ENCODE results near the gene DGCR6L.
"Not testable (repeated sequence)": the region's sequence is repeated elsewhere in the genome, so short reads cannot be mapped to it uniquely, and the experiment has no call there.

The DGCR6L gene

DNA sequence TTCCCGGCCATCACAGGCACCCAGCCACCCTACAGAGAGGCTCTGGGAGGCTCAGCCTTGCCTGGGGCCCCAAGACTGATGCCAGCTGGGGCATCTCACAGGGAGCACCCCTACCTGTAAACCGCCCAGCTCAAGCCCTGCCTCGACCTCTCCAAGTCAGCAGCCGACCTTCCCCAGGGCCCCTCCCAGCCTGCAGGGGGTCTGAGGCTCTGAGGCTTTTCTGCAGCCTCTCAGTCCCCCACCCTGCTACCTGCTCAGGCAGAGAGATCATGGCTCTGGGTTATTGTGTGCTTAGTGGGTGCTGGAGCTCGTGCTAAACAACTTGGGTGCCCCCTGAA is 28.6 kb downstream of the DGCR6L start:
- in situ Hi-C loops (cut with MboI; ENCODE audit: low sequenced_read_pairs, unreplicated experiment): loop anchor here (10.0 kb wide), 1 partner anchor 136 kb away; the partner anchor contains the start of gene CCDC188
- TF ChIP-seq, protein P1, sequence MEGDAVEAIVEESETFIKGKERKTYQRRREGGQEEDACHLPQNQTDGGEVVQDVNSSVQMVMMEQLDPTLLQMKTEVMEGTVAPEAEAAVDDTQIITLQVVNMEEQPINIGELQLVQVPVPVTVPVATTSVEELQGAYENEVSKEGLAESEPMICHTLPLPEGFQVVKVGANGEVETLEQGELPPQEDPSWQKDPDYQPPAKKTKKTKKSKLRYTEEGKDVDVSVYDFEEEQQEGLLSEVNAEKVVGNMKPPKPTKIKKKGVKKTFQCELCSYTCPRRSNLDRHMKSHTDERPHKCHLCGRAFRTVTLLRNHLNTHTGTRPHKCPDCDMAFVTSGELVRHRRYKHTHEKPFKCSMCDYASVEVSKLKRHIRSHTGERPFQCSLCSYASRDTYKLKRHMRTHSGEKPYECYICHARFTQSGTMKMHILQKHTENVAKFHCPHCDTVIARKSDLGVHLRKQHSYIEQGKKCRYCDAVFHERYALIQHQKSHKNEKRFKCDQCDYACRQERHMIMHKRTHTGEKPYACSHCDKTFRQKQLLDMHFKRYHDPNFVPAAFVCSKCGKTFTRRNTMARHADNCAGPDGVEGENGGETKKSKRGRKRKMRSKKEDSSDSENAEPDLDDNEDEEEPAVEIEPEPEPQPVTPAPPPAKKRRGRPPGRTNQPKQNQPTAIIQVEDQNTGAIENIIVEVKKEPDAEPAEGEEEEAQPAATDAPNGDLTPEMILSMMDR (IDR thresholded peaks at IDR 0.05; ENCODE audit: borderline replicate concordance, control extremely low read depth, extremely low read depth, insufficient read depth, missing control alignments): no peak
- no peak for DNase-seq (ENCODE audit: low spot score)

DNA sequence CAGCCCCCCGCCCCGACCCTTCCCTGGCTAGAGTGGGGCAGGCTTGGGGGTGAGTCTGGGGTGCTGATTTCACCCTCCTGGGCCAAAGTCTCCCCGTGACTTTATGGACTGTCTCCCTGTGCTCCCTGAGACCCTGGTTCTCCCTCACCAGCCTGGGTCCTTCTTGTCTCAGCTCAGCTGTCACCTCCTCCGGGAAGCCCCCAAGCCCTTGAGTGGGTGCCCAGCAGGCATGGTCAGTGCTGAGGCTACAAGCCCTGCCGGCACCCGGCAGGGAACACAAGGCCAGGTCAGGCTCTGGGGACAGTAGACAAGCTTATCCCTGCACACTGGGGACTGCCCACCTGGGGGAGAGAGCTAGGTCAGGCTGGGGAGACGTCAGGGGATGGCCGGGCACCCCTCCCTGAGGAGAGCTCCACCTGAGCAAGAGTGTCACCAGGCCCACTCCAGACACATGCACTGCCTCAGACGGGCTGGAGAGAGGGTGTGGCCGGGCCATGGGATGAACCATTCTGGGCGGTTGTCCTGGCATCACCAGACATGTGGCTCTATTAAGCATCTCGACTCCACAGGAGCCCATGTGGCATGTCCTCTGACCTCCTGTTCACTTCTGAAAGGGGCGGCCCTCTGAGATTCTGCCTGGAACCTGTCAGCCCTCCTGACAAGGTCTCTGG is 29.1 kb downstream of the DGCR6L start:
- in situ Hi-C loops (cut with MboI; ENCODE audit: low sequenced_read_pairs, unreplicated experiment): loop anchor here (10.0 kb wide), 1 partner anchor 136 kb away; the partner anchor contains the start of gene CCDC188

DNA sequence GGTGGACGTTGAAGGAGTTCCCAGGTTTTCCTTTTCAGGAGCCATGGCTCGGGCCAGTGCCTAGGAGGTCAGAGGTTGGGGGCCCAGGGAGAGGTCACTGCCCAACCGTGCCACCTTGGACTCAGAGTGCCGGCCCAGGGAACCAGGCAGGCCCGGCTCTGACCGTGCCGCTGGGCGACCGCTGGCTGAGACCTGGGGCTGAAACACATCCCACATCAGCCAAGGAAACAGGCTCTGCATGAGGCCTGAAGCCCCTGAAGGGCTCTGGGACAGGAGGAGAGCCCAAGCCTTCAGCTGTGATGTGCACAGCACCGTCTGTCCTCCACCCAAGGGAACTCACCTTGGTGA is 29.8 kb downstream of the DGCR6L start:
- in situ Hi-C loops (cut with MboI; ENCODE audit: low sequenced_read_pairs, unreplicated experiment): loop anchor here (10.0 kb wide), 1 partner anchor 135 kb away; the partner anchor contains the start of gene CCDC188
- TF ChIP-seq, protein P1 (IDR thresholded peaks at IDR 0.05; ENCODE audit: borderline replicate concordance, control extremely low read depth, extremely low read depth, insufficient read depth, missing control alignments): no peak
- DNase-seq (ENCODE audit: low spot score): no peak

More for the DNA sequence above, 29.1 kb downstream of the DGCR6L start:
- no peak for DNase-seq (ENCODE audit: low spot score)
- TF ChIP-seq, protein P1 (IDR thresholded peaks at IDR 0.05; ENCODE audit: borderline replicate concordance, control extremely low read depth, extremely low read depth, insufficient read depth, missing control alignments): no peak

DNA sequence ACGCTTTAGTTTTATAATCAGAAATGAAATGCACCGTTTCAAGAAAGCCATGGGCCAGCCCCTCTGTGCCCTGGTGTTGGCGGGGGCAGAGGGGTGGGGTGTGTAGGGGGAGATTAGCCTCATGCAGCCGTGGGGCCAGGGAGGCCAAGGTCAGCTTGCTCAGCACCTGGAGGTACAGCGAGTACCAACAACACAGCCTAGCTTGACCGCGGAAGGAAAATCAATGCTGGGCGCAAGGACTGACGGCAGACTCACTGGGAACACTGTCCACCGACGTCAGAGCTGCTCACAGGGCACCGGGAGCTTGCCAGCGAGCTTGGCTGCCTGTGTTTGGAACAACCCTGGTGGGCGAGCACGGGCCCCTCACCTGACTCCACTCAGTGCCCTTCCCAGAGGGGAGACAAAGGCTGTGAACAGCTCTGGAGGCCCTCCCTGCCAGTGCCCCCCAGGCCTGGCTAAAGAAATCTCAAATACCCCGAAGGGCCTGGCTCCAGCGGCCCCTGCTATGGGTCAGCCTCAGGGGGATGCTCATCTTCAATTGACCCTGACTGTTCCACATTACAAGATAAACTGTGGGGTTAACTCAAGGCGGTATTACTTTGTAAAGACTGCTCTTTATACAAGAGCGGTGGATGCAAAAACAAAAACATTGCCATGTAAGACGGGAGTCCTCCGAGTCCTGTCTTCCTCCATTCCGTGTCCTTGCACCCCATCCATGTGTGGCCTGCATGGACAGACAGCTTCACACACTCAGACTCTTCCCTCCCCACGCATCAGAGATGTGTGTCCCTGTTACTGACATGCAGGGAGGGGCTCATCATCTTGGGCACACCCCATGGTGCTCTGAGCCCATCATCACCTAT is 30.4 kb downstream of the DGCR6L start:
- not testable (repeated sequence) for DNase-seq (ENCODE audit: low spot score)
- in situ Hi-C loops (cut with MboI; ENCODE audit: low sequenced_read_pairs, unreplicated experiment): loop anchor here (10.0 kb wide), 1 partner anchor 135 kb away; the partner anchor contains the start of gene CCDC188

DNA sequence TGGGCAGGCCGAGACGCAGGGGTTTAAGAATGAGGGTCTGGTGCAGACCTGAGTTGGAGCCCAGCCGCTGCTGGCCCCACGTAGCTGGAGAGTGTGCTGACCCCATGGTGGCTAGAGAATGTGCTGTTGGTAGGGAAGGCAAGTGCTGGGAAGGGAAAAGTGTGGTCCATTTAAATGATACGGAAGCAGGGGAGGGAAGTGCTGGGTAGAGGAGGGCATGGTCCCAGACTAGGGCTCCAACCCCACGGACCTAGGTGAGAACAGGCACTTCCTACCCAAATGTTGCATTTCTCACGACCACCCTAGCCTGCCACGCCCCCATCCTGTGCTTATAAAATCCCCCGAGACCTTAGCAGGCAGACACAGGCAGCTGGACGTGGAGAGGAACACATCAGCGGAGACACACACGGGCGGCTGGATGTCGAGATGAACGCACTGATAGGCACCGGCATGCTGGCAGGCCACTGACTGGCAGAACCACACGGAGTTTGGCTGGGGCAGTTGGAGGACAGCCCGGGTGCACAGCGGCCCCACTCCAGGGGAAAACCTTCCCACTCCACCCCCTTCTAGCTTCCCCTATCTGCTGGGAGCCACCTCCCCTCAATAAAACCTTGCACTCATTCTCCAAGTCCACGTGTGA is 33.0 kb downstream of the DGCR6L start:
- in situ Hi-C loops (cut with MboI; ENCODE audit: low sequenced_read_pairs, unreplicated experiment); DNase-seq (ENCODE audit: low spot score): not testable (repeated sequence)

DNA sequence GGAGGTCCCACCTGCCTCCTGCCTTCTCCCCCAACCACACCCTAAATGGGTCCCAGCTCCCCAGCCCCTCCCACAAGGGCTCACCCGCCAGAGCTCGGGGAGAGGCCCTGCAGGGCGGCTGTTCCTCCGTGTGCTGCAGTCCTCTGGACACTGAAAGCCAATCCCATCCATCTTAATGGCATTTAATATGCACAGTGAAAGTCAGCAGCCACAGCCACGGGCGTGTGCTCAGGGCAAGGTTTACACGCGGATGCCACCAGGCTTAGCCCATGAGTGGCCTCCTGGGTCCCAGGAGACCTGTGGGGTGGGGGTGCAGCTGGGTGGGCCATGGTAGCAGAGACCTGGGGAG is 33.6 kb downstream of the DGCR6L start:
- in situ Hi-C loops (cut with MboI; ENCODE audit: low sequenced_read_pairs, unreplicated experiment); DNase-seq (ENCODE audit: low spot score): not testable (repeated sequence)

DNA sequence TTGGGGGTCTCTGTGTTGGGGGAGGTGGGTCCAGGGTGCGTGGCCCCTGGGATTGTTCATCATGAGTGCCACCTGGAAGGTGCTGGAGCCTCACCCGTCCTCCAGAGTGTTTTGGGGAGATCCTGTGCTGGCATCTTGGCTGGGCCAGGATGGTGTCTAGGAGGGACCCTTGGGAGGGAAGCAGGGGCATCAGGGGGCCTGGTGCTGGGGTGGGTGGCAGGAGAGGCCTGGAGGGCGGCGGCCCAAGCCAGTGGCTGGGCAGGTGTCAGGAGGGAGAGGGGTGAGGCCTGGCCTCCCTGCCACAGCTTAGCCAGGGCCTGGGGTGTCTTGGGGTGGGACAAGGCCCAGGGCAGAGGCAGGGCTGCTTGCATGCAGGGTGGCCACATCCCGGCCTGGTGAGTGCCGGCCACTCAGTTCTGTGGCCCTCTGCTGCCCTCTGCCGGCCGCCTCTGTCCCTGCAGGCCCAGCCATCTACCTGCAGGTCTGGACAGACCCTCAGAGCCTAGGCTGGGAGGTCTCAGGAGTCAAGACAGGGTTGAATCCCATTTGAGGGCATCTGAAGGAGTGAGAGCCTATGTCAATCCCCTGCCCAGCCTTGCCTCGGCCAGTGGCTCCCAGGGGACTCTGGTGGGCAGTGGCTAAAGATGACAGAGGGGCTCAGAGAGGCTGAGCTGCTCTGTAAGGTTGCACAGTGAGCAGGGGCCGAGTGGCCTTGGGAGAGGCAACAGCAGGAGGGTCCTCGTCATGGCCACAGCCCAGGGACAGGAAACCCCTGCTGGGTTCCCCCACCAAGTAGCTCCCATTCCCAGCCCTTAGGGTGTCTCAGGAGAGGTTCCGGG is 34.2 kb downstream of the DGCR6L start:
- in situ Hi-C loops (cut with MboI; ENCODE audit: low sequenced_read_pairs, unreplicated experiment): not testable (repeated sequence)
- peak; percentile 88 for DNase-seq (ENCODE audit: low spot score)

More for the DNA sequence above, 34.2 kb downstream of the DGCR6L start:
- TF ChIP-seq, protein P1 (IDR thresholded peaks at IDR 0.05; ENCODE audit: borderline replicate concordance, control extremely low read depth, extremely low read depth, insufficient read depth, missing control alignments): peak; percentile 91

Measured in GM13976 (cell line).